H1 (cell line): Measurements from ENCODE around the gene HCAR2. TPM values are rescaled to one million over a fixed set of nuclear protein-coding genes. Genes with fewer than 3 reads are reported as not detected.

ENCODE experiments used
- CTCF ChIA-PET: fragments of 300-600 bp; sonication (Branson Sonifier 250); formaldehyde crosslinking; loops from one replicate; lab custom pipeline; 2021; ENCODE audit not compliant: partially characterized antibody; lab: Charles Lee
- POLR2A ChIA-PET: fragments of 300-600 bp; sonication (Branson Sonifier 250); formaldehyde crosslinking; loops from one replicate; lab custom pipeline; 2021; ENCODE audit warnings: inconsistent platforms; ENCODE audit not compliant: partially characterized antibody; lab: Charles Lee
- DNase-seq, 2 experiments: peaks; one replicate each; pipeline versions ENCODE4 v3.0.0 to v3.0.0-alpha.2; 2010 to 2022; ENCODE audit warnings: low spot score in 2 of 2, low read depth in 1 of 2, mixed read lengths in 1 of 2
- FAIRE-seq: peaks from 2 replicates; lab custom pipeline; 2011; peaks lifted over from hg19 to GRCh38; lab: Jason Lieb, UNC
- H2AFZ ChIP-seq: 2 replicates; pipeline ENCODE4 v1.8.1; 2012; ENCODE audit warnings: low read length, inconsistent platforms
- H2AK5ac ChIP-seq: 2 replicates; pipeline ENCODE4 v1.6.1; 2013; ENCODE audit warnings: low read depth, low read length
- H2BK120ac ChIP-seq: replicated peaks from 2 replicates; pipeline ENCODE3; 2013; ENCODE audit warnings: low read depth, low read length, inconsistent platforms
- H2BK12ac ChIP-seq: 2 replicates; pipeline ENCODE4 v1.6.1; 2013; ENCODE audit warnings: low read depth, low read length
- H2BK15ac ChIP-seq: 2 replicates; pipeline ENCODE4 v1.6.1; 2013; ENCODE audit warnings: low read length
- H2BK20ac ChIP-seq: 2 replicates; pipeline ENCODE4 v1.6.1; 2013; ENCODE audit warnings: low read length
- H2BK5ac ChIP-seq: 2 replicates; pipeline ENCODE4 v1.6.1; 2013; ENCODE audit warnings: low read depth, low read length
- H3K14ac ChIP-seq: 2 replicates; pipeline ENCODE4 v1.6.1; 2013; ENCODE audit warnings: inconsistent platforms; ENCODE audit not compliant: insufficient read length
- H3K18ac ChIP-seq: 2 replicates; pipeline ENCODE4 v1.6.1; 2013; ENCODE audit warnings: low read length; ENCODE audit errors: extremely low read depth
- H3K23ac ChIP-seq: 2 replicates; pipeline ENCODE4 v1.6.1; 2013; ENCODE audit warnings: inconsistent platforms; ENCODE audit not compliant: insufficient read length
- H3K23me2 ChIP-seq: 2 replicates; pipeline ENCODE4 v1.6.1; 2013; ENCODE audit warnings: low read depth, low read length
- H3K27ac ChIP-seq: 2 replicates; pipeline ENCODE4 v1.6.1; 2011; ENCODE audit warnings: low read depth, low read length, inconsistent platforms
- H3K27me3 ChIP-seq, 4 experiments: replicated peaks in 1 of 4; 1 replicate in 1 of 4; 2 replicates in 3 of 4; pipeline versions ENCODE4 v1.6.1 to v1.8.1; 2011 to 2013; ENCODE audit warnings: low read length in 3 of 4, mild to moderate bottlenecking in 3 of 4, inconsistent platforms in 2 of 4, mixed read lengths in 2 of 4, moderate library complexity in 1 of 4; ENCODE audit not compliant: control insufficient read depth in 3 of 4, insufficient read depth in 3 of 4; ENCODE audit errors: extremely low read depth in 1 of 4
- H3K36me3 ChIP-seq, 4 experiments: 2 replicates each; pipeline versions ENCODE4 v1.6.1 to v1.8.1; 2011 to 2013; ENCODE audit warnings: mild to moderate bottlenecking in 4 of 4, low read length in 3 of 4, moderate library complexity in 2 of 4, control low read depth in 1 of 4, inconsistent platforms in 1 of 4; ENCODE audit not compliant: insufficient read depth in 4 of 4, control insufficient read depth in 2 of 4
- H3K4ac ChIP-seq: replicated peaks from 2 replicates; pipeline ENCODE3; 2013; ENCODE audit warnings: low read length, low read depth, mixed read lengths, inconsistent platforms; ENCODE audit not compliant: insufficient read length
- H3K4me1 ChIP-seq, 4 experiments: replicated peaks in 1 of 4; 1 replicate in 1 of 4; 2 replicates in 3 of 4; pipeline versions ENCODE4 v1.6.1 to v1.8.1; 2011 to 2013; ENCODE audit warnings: low read length in 3 of 4, inconsistent platforms in 2 of 4, mixed read lengths in 1 of 4; ENCODE audit not compliant: insufficient read depth in 4 of 4, control insufficient read depth in 3 of 4
- H3K4me2 ChIP-seq, 2 experiments: 2 replicates each; pipeline versions ENCODE4 v1.6.1 to v1.8.1; 2011 to 2013; ENCODE audit warnings: low read depth in 2 of 2, low read length in 2 of 2, control low read depth in 1 of 2, inconsistent platforms in 1 of 2, mild to moderate bottlenecking in 1 of 2; ENCODE audit not compliant: insufficient read depth in 1 of 2
- H3K4me3 ChIP-seq, 4 experiments: fragments of 200-600, 300-600 bp in 1 of 4; sonication (generic), shearing (Covaris generic), sonication (Bioruptor Twin) in 1 of 4; 2 replicates each; pipeline versions ENCODE4 v1.5.1 to v1.8.1; 2011 to 2016; ENCODE audit warnings: low read length in 4 of 4, low read depth in 3 of 4, control low read depth in 2 of 4, inconsistent platforms in 2 of 4, mild to moderate bottlenecking in 2 of 4, mixed read lengths in 1 of 4, moderate library complexity in 1 of 4; ENCODE audit not compliant: insufficient read depth in 2 of 4; ENCODE audit errors: extremely low read depth in 1 of 4
- H3K56ac ChIP-seq: replicated peaks from 2 replicates; pipeline ENCODE3; 2013; ENCODE audit warnings: low read depth, mild to moderate bottlenecking, mixed read lengths, low read length, inconsistent platforms; ENCODE audit not compliant: insufficient read length
- H3K79me1 ChIP-seq: 2 replicates; pipeline ENCODE4 v1.6.1; 2013; ENCODE audit warnings: low read depth, low read length, control low read depth
- H3K79me2 ChIP-seq, 2 experiments: 2 replicates each; pipeline versions ENCODE4 v1.6.1 to v1.8.1; 2012 to 2013; ENCODE audit warnings: low read length in 2 of 2, mild to moderate bottlenecking in 2 of 2, inconsistent platforms in 1 of 2; ENCODE audit not compliant: insufficient read depth in 2 of 2, control insufficient read depth in 1 of 2
- H3K9ac ChIP-seq, 4 experiments: replicated peaks in 1 of 4; 1 replicate in 1 of 4; 2 replicates in 3 of 4; pipeline versions ENCODE4 v1.6.1 to v1.8.1; 2011 to 2013; ENCODE audit warnings: low read depth in 3 of 4, low read length in 3 of 4, control low read depth in 2 of 4, mild to moderate bottlenecking in 2 of 4, moderate library complexity in 2 of 4, inconsistent platforms in 1 of 4; ENCODE audit errors: extremely low read depth in 1 of 4
- H3K9me3 ChIP-seq, 2 experiments: 2 replicates each; pipeline versions ENCODE4 v1.6.1 to v1.8.1; 2012 to 2013; ENCODE audit warnings: mild to moderate bottlenecking in 2 of 2, moderate library complexity in 2 of 2, control low read depth in 1 of 2, inconsistent platforms in 1 of 2, low read depth in 1 of 2, low read length in 1 of 2, mixed read lengths in 1 of 2; ENCODE audit not compliant: insufficient read depth in 2 of 2
- H4K20me1 ChIP-seq, 2 experiments: replicated peaks in 1 of 2; 2 replicates each; pipeline versions ENCODE3 to v1.8.1; 2011 to 2013; ENCODE audit warnings: inconsistent platforms in 2 of 2, low read length in 2 of 2, mild to moderate bottlenecking in 1 of 2; ENCODE audit not compliant: insufficient read depth in 2 of 2, control insufficient read depth in 1 of 2
- H4K5ac ChIP-seq: 2 replicates; pipeline ENCODE4 v1.6.1; 2013; ENCODE audit warnings: low read length, low read depth, mixed read lengths, inconsistent platforms; ENCODE audit not compliant: insufficient read length
- H4K8ac ChIP-seq: 2 replicates; pipeline ENCODE4 v1.8.0; 2013; ENCODE audit warnings: mild to moderate bottlenecking, moderate library complexity, low read length, inconsistent platforms; ENCODE audit not compliant: insufficient read depth; ENCODE audit errors: extremely low read depth
- H4K91ac ChIP-seq: replicated peaks from 2 replicates; pipeline ENCODE3; 2013; ENCODE audit warnings: low read length, mixed read lengths, inconsistent platforms; ENCODE audit not compliant: insufficient read length
- YY1 ChIP-seq: IDR thresholded peaks from 2 replicates; pipeline ENCODE4 v1.6.1; 2011; ENCODE audit warnings: low read depth, mild to moderate bottlenecking, low read length
- WGBS, 2 experiments: shearing (Covaris generic) in 1 of 2; methylation state at CpG; one replicate each; pipeline versions ENCODE4 v1.1.6 to v1.1.7; 2013 to 2015; ENCODE audit warnings: low lambda C conversion rate in 2 of 2, mixed read lengths in 2 of 2, inconsistent platforms in 1 of 2, low coverage in 1 of 2, missing lambda C conversion rate in 1 of 2; ENCODE audit not compliant: insufficient replicate concordance in 2 of 2, insufficient coverage in 1 of 2, insufficient read length in 1 of 2; ENCODE audit errors: extremely low coverage in 1 of 2, missing lambda C conversion rate in 1 of 2; 5-methylcytosine and 5-hydroxymethylcytosine counted together
- polyA plus RNA-seq, 7 experiments: library from polyadenylated mRNA; depleted of rRNA in 3 of 7; stranded (reverse) in 5 of 7; unstranded in 2 of 7; fragments of >200 nt in 5 of 7; fragments of 200-250 nt in 2 of 7; gene quantifications; 1 replicate in 5 of 7; 2 replicates in 1 of 7; 4 replicates in 1 of 7; pipeline versions ENCODE4 v1.2.1 to v1.2.3, GENCODE V29; 2011 to 2013; ENCODE audit warnings: missing spikeins in 2 of 7, mixed read lengths in 2 of 7
- total RNA-seq: library from RNA; stranded (reverse); fragmentation: NEBNext Ultra II Directional; extraction: Animal tissue kit (Norgen Biotek cat#: 25700); gene quantifications from 2 replicates; pipeline ENCODE4 v1.2.1, GENCODE V29; 2021

HCAR2 gene
- total and polyA plus RNA-seq, 2 of the 8 experiments (the other 6 are each of a cell fraction or from before 2014, with no cell fraction given) = not detected

DNA sequence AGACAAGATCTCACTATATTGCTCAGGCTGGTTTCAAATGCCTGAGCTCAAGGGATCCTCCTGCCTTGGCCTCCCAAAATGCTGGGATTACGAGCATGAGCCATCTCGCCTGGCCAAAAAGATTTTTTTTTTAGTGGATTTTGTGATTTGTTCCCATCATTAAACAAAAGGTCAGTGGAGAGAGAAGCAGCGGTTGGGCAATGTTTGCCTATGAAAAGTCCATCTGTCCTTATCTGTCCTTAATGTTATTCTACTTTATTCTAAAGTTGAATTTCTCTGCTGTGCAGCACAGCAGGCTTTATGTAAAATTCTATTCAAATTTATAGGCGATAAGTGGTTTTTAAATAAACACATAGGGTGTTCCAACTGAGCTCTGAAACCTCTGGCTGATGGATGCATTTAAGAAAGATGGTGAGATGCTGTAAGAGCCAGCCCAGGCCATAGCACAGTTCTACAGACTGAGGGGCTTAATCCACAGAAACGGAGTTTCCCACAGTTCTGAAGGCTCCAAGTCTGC lies 18.8 kb downstream of the HCAR2 start:
- Histone ChIP-seq H3K4me2 (no peak overlapping the region), H3K18ac (no peak overlapping the region), H3K79me2 (no peaks in the 10 kb centered on the region), H3K9ac (no peak overlapping the region), H3K23me2 (no peaks in the 10 kb centered on the region), H2BK20ac (no peak overlapping the region), H4K8ac (no peak overlapping the region), H3K23ac (no peak overlapping the region), H2BK15ac (no peak overlapping the region), H3K36me3 (no peaks in the 10 kb centered on the region), H3K9me3 (no peaks in the 10 kb centered on the region), H3K27ac (no peak overlapping the region), H3K79me1 (no peaks in the 10 kb centered on the region), H2AK5ac (no peak overlapping the region), H2BK120ac (no peak overlapping the region), H2BK5ac (no peak overlapping the region), H3K4me1 (no peaks in the 10 kb centered on the region; a peak in 1 of 7 replicates), H4K20me1 (no peaks in the 10 kb centered on the region), H2AFZ (no peak overlapping the region), H3K4ac (no peak overlapping the region), H3K27me3 (no peaks in the 10 kb centered on the region; a peak in 1 of 7 replicates), H4K5ac (no peak overlapping the region), H2BK12ac (no peak overlapping the region), H4K91ac (no peak overlapping the region), H3K56ac (no peak overlapping the region), H3K4me3 (no peak overlapping the region), H3K14ac (no peak overlapping the region)
- 83% methylated on average over 5 of the region's 5 CpGs; no CpG with 5 or more reads in 1 of the 2 experiments for WGBS, 2 experiments
- no peak for TF ChIP-seq YY1
- POLR2A ChIA-PET = interaction anchor here (1.1 to 1.5 kb wide), 2 partner anchors 9 to 157 kb away, joined by 3 to 4 read pairs; partner anchors contain the start of gene KNTC1
- FAIRE-seq (no peak), DNase-seq (no peak)
- CTCF ChIA-PET = interaction anchor here (1.1 to 1.3 kb wide), 2 partner anchors 21 to 24 kb away, joined by 3 to 4 read pairs; no protein-coding TSS in a partner anchor
